Measurements from ENCODE around the gene CHRNA9.

DNA sequence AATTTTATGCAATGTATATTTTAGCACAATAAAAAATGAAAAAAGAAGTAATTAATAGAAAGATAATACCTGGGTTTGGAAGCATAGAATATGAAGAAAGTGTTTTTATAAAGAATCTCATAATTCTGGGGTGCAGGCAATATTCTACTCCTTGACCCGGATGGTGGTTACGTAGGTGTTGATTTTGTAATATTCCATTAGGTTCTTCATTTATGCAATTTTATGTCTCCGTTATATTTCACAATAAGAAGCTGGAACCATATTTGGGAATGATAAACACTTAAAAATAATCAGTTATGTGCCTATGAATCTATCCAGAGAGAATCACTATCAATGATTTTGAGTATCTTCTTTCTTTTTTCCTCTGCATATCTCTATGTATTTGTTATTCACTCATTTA is 38.5 kb downstream of the CHRNA9 start:
- no peak for TF ChIP-seq ZBTB7A (IDR thresholded peaks at IDR 0.05; ENCODE audit: low read depth)
- no peak for TF ChIP-seq RAD21 (IDR thresholded peaks at IDR 0.05; ENCODE audit: low read depth)
- TF ChIP-seq TCF12 (IDR thresholded peaks at IDR 0.05; ENCODE audit: low read depth), result no peak
- TF ChIP-seq YY1 (IDR thresholded peaks at IDR 0.05; ENCODE audit: low read depth), result no peak
- TF ChIP-seq EP300 (IDR thresholded peaks at IDR 0.05; ENCODE audit: borderline replicate concordance), result no peak
- no peak for TF ChIP-seq TAF1 (IDR thresholded peaks at IDR 0.05; ENCODE audit: low read depth)
- TF ChIP-seq, protein P1, sequence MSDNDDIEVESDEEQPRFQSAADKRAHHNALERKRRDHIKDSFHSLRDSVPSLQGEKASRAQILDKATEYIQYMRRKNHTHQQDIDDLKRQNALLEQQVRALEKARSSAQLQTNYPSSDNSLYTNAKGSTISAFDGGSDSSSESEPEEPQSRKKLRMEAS (IDR thresholded peaks at IDR 0.05), result no peak
- TF ChIP-seq, protein P2, sequence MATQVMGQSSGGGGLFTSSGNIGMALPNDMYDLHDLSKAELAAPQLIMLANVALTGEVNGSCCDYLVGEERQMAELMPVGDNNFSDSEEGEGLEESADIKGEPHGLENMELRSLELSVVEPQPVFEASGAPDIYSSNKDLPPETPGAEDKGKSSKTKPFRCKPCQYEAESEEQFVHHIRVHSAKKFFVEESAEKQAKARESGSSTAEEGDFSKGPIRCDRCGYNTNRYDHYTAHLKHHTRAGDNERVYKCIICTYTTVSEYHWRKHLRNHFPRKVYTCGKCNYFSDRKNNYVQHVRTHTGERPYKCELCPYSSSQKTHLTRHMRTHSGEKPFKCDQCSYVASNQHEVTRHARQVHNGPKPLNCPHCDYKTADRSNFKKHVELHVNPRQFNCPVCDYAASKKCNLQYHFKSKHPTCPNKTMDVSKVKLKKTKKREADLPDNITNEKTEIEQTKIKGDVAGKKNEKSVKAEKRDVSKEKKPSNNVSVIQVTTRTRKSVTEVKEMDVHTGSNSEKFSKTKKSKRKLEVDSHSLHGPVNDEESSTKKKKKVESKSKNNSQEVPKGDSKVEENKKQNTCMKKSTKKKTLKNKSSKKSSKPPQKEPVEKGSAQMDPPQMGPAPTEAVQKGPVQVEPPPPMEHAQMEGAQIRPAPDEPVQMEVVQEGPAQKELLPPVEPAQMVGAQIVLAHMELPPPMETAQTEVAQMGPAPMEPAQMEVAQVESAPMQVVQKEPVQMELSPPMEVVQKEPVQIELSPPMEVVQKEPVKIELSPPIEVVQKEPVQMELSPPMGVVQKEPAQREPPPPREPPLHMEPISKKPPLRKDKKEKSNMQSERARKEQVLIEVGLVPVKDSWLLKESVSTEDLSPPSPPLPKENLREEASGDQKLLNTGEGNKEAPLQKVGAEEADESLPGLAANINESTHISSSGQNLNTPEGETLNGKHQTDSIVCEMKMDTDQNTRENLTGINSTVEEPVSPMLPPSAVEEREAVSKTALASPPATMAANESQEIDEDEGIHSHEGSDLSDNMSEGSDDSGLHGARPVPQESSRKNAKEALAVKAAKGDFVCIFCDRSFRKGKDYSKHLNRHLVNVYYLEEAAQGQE (IDR thresholded peaks at IDR 0.05; ENCODE audit: low read depth), result no peak
- no peak for TF ChIP-seq NFIC (IDR thresholded peaks at IDR 0.05)
- TF ChIP-seq EGR1 (IDR thresholded peaks at IDR 0.05), result no peak

Data from Ishikawa (cell line).